ENCODE data around the gene ANKK1.

DNA sequence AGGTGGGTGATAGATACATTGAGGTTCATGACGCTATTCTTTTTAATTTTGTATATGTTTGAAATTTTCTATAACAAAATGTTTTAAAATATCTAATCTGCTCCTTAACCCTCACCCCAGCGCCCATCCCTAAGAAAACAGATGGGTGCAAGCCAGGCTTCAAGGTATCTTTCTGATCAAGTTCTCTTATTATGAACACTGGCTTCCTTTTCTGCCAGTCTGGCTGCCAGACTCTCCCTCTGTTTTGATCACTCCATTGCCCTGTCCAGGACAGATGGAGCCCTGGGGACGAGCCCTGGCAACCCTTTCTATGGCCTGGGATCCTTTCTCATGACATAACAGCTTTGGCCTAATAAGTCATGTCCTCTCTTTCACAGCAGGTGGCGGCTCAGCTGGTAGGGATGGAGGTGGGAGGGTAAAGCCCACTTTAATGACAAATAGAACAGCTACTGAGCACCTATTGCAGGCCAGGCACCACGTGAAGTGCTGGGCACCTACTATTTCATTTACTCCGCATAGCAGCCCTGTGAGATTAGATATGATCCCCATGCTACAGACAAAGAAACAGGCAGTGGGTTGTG lies 49.2 kb downstream of the ANKK1 start:
- TF ChIP-seq CTCF (IDR thresholded peaks at IDR 0.05; ENCODE audit: control extremely low read depth in 1 of 3, insufficient read depth in 1 of 3, low read depth in 1 of 3, low read length in 3 of 3) (no peak), MAFK (IDR thresholded peaks at IDR 0.05; ENCODE audit: low read depth, low read length) (no peak)
